Putamen (tissue), 1 donor: ENCODE measurements around the gene OR2L8.

Source experiments
- DNase-seq: peaks from one replicate; pipeline ENCODE4 v3.0.0-alpha.2; 2016; ENCODE audit warnings: low spot score

Gene OR2L8

GRCh38 chr1:247992986-247993385, 44.3 kb downstream of the OR2L8 start:
- DNase-seq, result no peak

GRCh38 chr1:247998811-247999210, 50.2 kb downstream of the OR2L8 start:
- DNase-seq, result no peak
